CD4-positive, alpha-beta T cell (primary cell): Measurements from ENCODE around the gene RAMACL. TPM values are rescaled to one million over a fixed set of nuclear protein-coding genes. Genes with fewer than 3 reads are reported as not detected.
"Not testable (repeated sequence)": the region's sequence is repeated elsewhere in the genome, so short reads cannot be mapped to it uniquely, and the experiment has no call there.

Experiments used
- ATAC-seq: fragments of 200-7000 bp; cut with Tn5 transposase; one replicate; pipeline ENCODE4 v1.10.0; 2022; ENCODE audit warnings: mild to moderate bottlenecking; ENCODE audit not compliant: poor library complexity
- CTCF ChIA-PET: fragments of 350-600 bp; sonication (Branson Sonifier 250); formaldehyde crosslinking; loops from one replicate; lab custom pipeline; 2021; ENCODE audit warnings: antibody characterized with exemption, inconsistent platforms; lab: Charles Lee
- POLR2A ChIA-PET: fragments of 350-600 bp; sonication (Branson Sonifier 250); formaldehyde crosslinking; loops from one replicate; lab custom pipeline; 2021; ENCODE audit warnings: antibody characterized with exemption, inconsistent platforms; lab: Charles Lee
- DNase-seq, 14 experiments: peaks; one replicate each; pipeline ENCODE4 v3.0.0-alpha.2; 2013 to 2020; ENCODE audit warnings: mixed read lengths in 2 of 14
- H3K27ac ChIP-seq, 2 donors: one replicate each; pipeline versions ENCODE4 v1.5.1 to v1.7.0; 2013; ENCODE audit warnings: low read length in 2 of 2, low read depth in 1 of 2, mild to moderate bottlenecking in 1 of 2
- H3K27me3 ChIP-seq, 2 experiments: 1 replicate in 1 of 2; 2 replicates in 1 of 2; pipeline versions ENCODE4 v1.6.1 to v1.7.0; 2013; ENCODE audit warnings: low read length in 2 of 2, control low read depth in 1 of 2, mild to moderate bottlenecking in 1 of 2, moderate library complexity in 1 of 2; ENCODE audit not compliant: insufficient read depth in 2 of 2, control insufficient read depth in 1 of 2
- H3K36me3 ChIP-seq: one replicate; pipeline ENCODE4 v1.6.1; 2013; ENCODE audit warnings: low read length, control low read depth; ENCODE audit not compliant: insufficient read depth
- H3K4me1 ChIP-seq: one replicate; pipeline ENCODE4 v1.6.1; 2013; ENCODE audit warnings: low read length, control low read depth; ENCODE audit not compliant: insufficient read depth
- H3K4me3 ChIP-seq: one replicate; pipeline ENCODE4 v1.5.1; 2013; ENCODE audit warnings: mild to moderate bottlenecking, low read length, moderate library complexity
- H3K9me3 ChIP-seq, 2 experiments: 1 replicate in 1 of 2; 2 replicates in 1 of 2; pipeline versions ENCODE4 v1.6.1 to v1.7.0; 2013; ENCODE audit warnings: low read length in 2 of 2, mild to moderate bottlenecking in 2 of 2, control low read depth in 1 of 2, moderate library complexity in 1 of 2; ENCODE audit not compliant: control insufficient read depth in 1 of 2, insufficient read depth in 1 of 2
- H3K27ac Mint-ChIP-seq: one replicate; pipeline ENCODE4 v1.8.0; 2020; ENCODE audit warnings: mixed read lengths
- H3K27me3 Mint-ChIP-seq: one replicate; pipeline ENCODE4 v1.8.0; 2021; ENCODE audit warnings: mixed read lengths
- H3K36me3 Mint-ChIP-seq: one replicate; pipeline ENCODE4 v1.8.0; 2021; ENCODE audit warnings: low read depth, mixed read lengths
- H3K4me1 Mint-ChIP-seq: one replicate; pipeline ENCODE4 v1.8.0; 2021; ENCODE audit warnings: low read depth, mixed read lengths
- H3K4me3 Mint-ChIP-seq: one replicate; pipeline ENCODE4 v1.8.0; 2020; ENCODE audit warnings: mild to moderate bottlenecking, mixed read lengths
- H3K9me3 Mint-ChIP-seq: one replicate; pipeline ENCODE4 v1.8.0; 2020; ENCODE audit warnings: mixed read lengths
- intact Hi-C, 2 experiments: fragments of 100-400 bp; cut with DNase I in 1 of 2; cut with micrococcal nuclease in 1 of 2; formaldehyde crosslinking; loops; one replicate each; pipeline versions ENCODE4 v1.15.1 to v1.9.0; 2023 to 2025; cut with DNase I, micrococcal nuclease
- total RNA-seq, 174 experiments: library from RNA in 2 of 174; stranded (reverse) in 2 of 174; gene quantifications; one replicate each; pipeline ENCODE4 v1.2.3 and lab custom pipeline; 2021 to 2026
- TF ChIP-seq, protein P1 (sequence below): fragments of 200-600 bp; IDR thresholded peaks from one replicate; pipeline ENCODE4 v1.8.0; 2022; ENCODE audit warnings: antibody characterized with exemption, mild to moderate bottlenecking

RAMACL gene
- total RNA-seq, 2 experiments from 2014 or later = 0.52 to 0.75 TPM

DNA sequence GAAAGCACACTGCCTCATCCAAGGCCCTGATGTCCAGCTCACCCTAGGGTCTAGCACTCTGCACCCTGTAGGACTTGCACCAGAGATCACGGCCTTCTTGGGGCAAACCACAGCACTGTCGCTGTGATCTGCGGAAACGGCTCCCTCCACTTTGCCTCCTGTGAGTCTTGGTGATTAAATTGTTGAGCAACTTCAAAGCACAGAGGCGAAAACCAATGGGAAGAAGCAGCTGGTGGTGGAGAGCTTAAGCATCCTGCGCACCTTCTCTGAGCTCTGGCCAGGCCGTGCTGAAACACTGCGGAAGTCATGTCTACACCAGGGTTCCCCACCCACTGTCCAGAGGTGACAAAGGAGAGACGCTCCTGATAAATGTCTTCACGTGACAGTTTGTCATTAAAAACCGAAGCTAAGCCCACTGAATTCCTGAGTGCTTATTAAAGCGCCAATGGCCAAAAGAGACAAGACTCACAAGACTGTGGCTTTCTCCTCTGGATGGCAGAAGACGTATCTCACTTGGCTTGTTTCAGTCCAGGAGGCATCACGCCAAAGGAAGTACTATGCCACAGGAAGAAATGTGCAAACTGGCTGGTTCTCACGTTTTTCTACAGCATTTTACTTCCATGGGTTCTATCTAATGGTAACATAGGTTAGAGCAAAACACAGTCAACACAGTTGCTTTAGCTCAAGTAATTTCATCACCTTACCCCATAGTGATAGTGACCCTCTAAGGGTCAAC, 3.1 kb downstream of the RAMACL start:
- no peak overlapping the region for H3K27ac Mint-ChIP-seq
- no peak for ATAC-seq
- no peaks in the 10 kb centered on the region for H3K36me3 Mint-ChIP-seq
- no peak overlapping the region for H3K4me3 Mint-ChIP-seq
- no peak for DNase-seq
- H3K9me3 Mint-ChIP-seq = no peaks in the 10 kb centered on the region
- Histone ChIP-seq H3K36me3 (no peaks in the 10 kb centered on the region), H3K4me3 (no peak overlapping the region), H3K27ac (no peak overlapping the region), H3K4me1 (no peaks in the 10 kb centered on the region), H3K9me3 (no peaks in the 10 kb centered on the region), H3K27me3 (no peaks in the 10 kb centered on the region)
- POLR2A ChIA-PET = no interaction called here
- no peaks in the 10 kb centered on the region for H3K27me3 Mint-ChIP-seq
- CTCF ChIA-PET = interaction anchor here (1.2 kb wide), 1 partner anchor 10 kb away, joined by 3 read pairs; no protein-coding TSS in a partner anchor
- TF ChIP-seq, protein P1, sequence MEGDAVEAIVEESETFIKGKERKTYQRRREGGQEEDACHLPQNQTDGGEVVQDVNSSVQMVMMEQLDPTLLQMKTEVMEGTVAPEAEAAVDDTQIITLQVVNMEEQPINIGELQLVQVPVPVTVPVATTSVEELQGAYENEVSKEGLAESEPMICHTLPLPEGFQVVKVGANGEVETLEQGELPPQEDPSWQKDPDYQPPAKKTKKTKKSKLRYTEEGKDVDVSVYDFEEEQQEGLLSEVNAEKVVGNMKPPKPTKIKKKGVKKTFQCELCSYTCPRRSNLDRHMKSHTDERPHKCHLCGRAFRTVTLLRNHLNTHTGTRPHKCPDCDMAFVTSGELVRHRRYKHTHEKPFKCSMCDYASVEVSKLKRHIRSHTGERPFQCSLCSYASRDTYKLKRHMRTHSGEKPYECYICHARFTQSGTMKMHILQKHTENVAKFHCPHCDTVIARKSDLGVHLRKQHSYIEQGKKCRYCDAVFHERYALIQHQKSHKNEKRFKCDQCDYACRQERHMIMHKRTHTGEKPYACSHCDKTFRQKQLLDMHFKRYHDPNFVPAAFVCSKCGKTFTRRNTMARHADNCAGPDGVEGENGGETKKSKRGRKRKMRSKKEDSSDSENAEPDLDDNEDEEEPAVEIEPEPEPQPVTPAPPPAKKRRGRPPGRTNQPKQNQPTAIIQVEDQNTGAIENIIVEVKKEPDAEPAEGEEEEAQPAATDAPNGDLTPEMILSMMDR = no peak
- intact Hi-C loops = no loop called here
- peaks cover 5% of the 10 kb centered on the region for H3K4me1 Mint-ChIP-seq

- intact Hi-C loops = no loop called here
- Histone ChIP-seq H3K36me3 (no peaks in the 10 kb centered on the region), H3K27me3 (no peaks in the 10 kb centered on the region), H3K4me1 (no peaks in the 10 kb centered on the region), H3K27ac (no peak overlapping the region), H3K4me3 (no peak overlapping the region), H3K9me3 (peaks cover 0 to 5% of the 10 kb centered on the region in 2 experiments)
- H3K4me1 Mint-ChIP-seq = peaks cover 5% of the 10 kb centered on the region
- peaks cover 6% of the 10 kb centered on the region for H3K9me3 Mint-ChIP-seq
- peaks cover 7% of the 10 kb centered on the region for H3K36me3 Mint-ChIP-seq
- DNase-seq = no peak
- ChIA-PET CTCF (no interaction called here), POLR2A (no interaction called here)
- no peak for ATAC-seq
- no peak overlapping the region for H3K4me3 Mint-ChIP-seq
- H3K27me3 Mint-ChIP-seq = no peaks in the 10 kb centered on the region
- no peak overlapping the region for H3K27ac Mint-ChIP-seq
- TF ChIP-seq, protein P1 = no peak
These were observed 4.2 kb downstream of the RAMACL start for GRCh38 chr6:166582258-166582657.

GRCh38 chr6:166581801-166582200, 4.7 kb downstream of the RAMACL start:
- H3K9me3 Mint-ChIP-seq, H3K27ac Mint-ChIP-seq, H3K4me1 ChIP-seq, H3K27ac ChIP-seq, POLR2A ChIA-PET, H3K4me3 ChIP-seq, H3K36me3 Mint-ChIP-seq, H3K4me3 Mint-ChIP-seq, intact Hi-C loops, H3K9me3 ChIP-seq, H3K4me1 Mint-ChIP-seq, ATAC-seq, H3K27me3 Mint-ChIP-seq, H3K36me3 ChIP-seq, CTCF ChIA-PET, DNase-seq, H3K27me3 ChIP-seq: not testable (repeated sequence)

GRCh38 chr6:166581091-166581511, 5.4 kb downstream of the RAMACL start:
- Mint-ChIP-seq H3K27ac (no peak overlapping the region), H3K4me3 (no peak overlapping the region), H3K9me3 (peaks cover 10% of the 10 kb centered on the region), H3K4me1 (no peaks in the 10 kb centered on the region), H3K36me3 (peaks cover 10% of the 10 kb centered on the region), H3K27me3 (no peaks in the 10 kb centered on the region)
- no peak for ATAC-seq
- no peak overlapping the region for H3K27ac ChIP-seq
- no peak overlapping the region for H3K4me3 ChIP-seq
- H3K36me3 ChIP-seq = no peaks in the 10 kb centered on the region
- ChIA-PET POLR2A (no interaction called here), CTCF (no interaction called here)
- no peaks in the 10 kb centered on the region for H3K27me3 ChIP-seq
- H3K4me1 ChIP-seq = no peaks in the 10 kb centered on the region
- intact Hi-C loops = no loop called here
- no peak for DNase-seq
- TF ChIP-seq, protein P1 = no peak
- H3K9me3 ChIP-seq = peaks cover 5 to 11% of the 10 kb centered on the region in 2 experiments
